GM19438 (cell line): ENCODE measurements around the gene URB2.

ENCODE experiments used
- ATAC-seq: cut with Tn5 transposase; IDR thresholded peaks from one replicate; pipeline ENCODE4 v1.9.1; 2021; ENCODE audit warnings: low read depth; ENCODE audit not compliant: unreplicated experiment

Gene URB2

GRCh38 chr1:229643996-229644745 lies 18.1 kb downstream of the URB2 start:
- ATAC-seq = peak; percentile 84

- no peak for ATAC-seq
These were observed 19.4 kb downstream of the URB2 start for GRCh38 chr1:229645324-229645993.

- no peak for ATAC-seq
These were observed 22.4 kb downstream of the URB2 start for GRCh38 chr1:229648406-229648805.

GRCh38 chr1:229650045-229650444 lies 24.0 kb downstream of the URB2 start:
- no peak for ATAC-seq

GRCh38 chr1:229651546-229651945 lies 25.5 kb downstream of the URB2 start:
- no peak for ATAC-seq

- no peak for ATAC-seq
These were observed 27.4 kb downstream of the URB2 start for GRCh38 chr1:229653420-229653819.

GRCh38 chr1:229655781-229656180 lies 29.7 kb downstream of the URB2 start:
- ATAC-seq = no peak

GRCh38 chr1:229657993-229658755 lies 32.1 kb downstream of the URB2 start:
- ATAC-seq = no peak

- ATAC-seq = peak; percentile 63
These were observed 35.2 kb downstream of the URB2 start for GRCh38 chr1:229661022-229661877.

GRCh38 chr1:229661897-229662296 lies 35.9 kb downstream of the URB2 start:
- no peak for ATAC-seq

- ATAC-seq = no peak
These were observed 38.2 kb downstream of the URB2 start for GRCh38 chr1:229664133-229664689.

GRCh38 chr1:229665912-229666558 lies 40.0 kb downstream of the URB2 start:
- ATAC-seq = no peak

GRCh38 chr1:229666585-229666984 lies 40.5 kb downstream of the URB2 start:
- ATAC-seq = no peak

- ATAC-seq = no peak
These were observed 43.3 kb downstream of the URB2 start for GRCh38 chr1:229669333-229669732.

GRCh38 chr1:229671310-229671709 lies 45.3 kb downstream of the URB2 start:
- ATAC-seq = no peak

- no peak for ATAC-seq
These were observed 46.2 kb downstream of the URB2 start for GRCh38 chr1:229672246-229672645.

- ATAC-seq = no peak
These were observed 48.0 kb downstream of the URB2 start for GRCh38 chr1:229674042-229674441.

- ATAC-seq = no peak
These were observed 49.3 kb downstream of the URB2 start for GRCh38 chr1:229675396-229675795.

- no peak for ATAC-seq
These were observed 59.1 kb downstream of the URB2 start for GRCh38 chr1:229685149-229685548.

- ATAC-seq = no peak
These were observed 63.2 kb downstream of the URB2 start for GRCh38 chr1:229689273-229689672.
